KOPT-K1 (cell line): Measurements from ENCODE around the gene CORO1C.
"Not testable (repeated sequence)": the region's sequence is repeated elsewhere in the genome, so short reads cannot be mapped to it uniquely, and the experiment has no call there.

Experiments
- H3K27ac ChIP-seq: fragments of 200-600 bp; sonication (generic); 2 replicates; pipeline ENCODE4 v1.5.1; 2016; ENCODE audit warnings: antibody characterized with exemption, mild to moderate bottlenecking, low read depth, low read length; ENCODE audit not compliant: poor library complexity, severe bottlenecking
- H3K36me3 ChIP-seq: fragments of 200-600 bp; sonication (generic); 2 replicates; pipeline ENCODE4 v1.5.1; 2017; ENCODE audit warnings: antibody characterized with exemption, mild to moderate bottlenecking, low read length, moderate library complexity; ENCODE audit not compliant: insufficient read depth
- H3K9me3 ChIP-seq: fragments of 200-600 bp; sonication (generic); 2 replicates; pipeline ENCODE4 v1.5.1; 2017; ENCODE audit warnings: antibody characterized with exemption, low read length, mild to moderate bottlenecking; ENCODE audit not compliant: insufficient read depth, poor library complexity, severe bottlenecking

Gene CORO1C

GRCh38 chr12:108637222-108637971 is 93.9 kb downstream of the CORO1C start:
- Histone ChIP-seq H3K36me3 (no peaks in the 10 kb centered on the region), H3K9me3 (no peaks in the 10 kb centered on the region), H3K27ac (peak overlapping the region; percentile 99)

DNA sequence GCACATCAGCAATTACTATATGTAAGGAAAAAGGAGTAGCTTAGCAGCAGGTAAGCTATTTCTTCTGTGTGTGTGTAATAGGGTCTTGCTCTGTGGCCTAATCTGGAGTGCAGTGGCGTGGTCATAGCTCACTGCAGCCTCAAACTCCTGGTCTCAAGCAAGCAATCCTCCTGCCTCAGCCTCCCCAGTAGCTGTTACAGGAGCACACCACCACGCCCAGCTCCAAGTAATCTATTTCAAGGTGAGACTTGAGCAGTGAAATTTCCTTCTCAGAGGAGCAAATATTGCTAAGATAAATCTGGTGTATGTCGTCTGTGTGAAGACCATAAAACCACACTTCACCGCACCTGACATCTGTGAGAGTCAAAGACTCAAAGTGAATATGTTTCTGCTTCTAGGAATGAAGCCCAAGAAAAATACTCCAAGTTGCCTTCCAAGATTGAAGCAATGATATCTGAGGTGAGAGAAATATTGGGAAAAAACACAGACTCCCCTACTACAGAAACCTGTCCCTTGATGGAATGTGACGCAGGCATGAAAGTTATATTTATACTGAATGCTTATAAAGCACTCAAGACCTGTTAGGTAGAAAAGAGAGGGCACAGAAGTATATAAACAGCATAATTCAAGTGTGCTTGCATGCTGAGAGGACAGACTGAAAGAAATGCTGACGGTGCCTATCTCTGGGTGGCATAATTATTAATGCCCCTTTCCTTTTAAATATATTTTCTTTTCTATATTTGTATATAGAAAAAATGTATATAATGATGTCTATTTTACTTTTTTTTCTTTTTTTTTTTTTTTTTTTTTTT is 95.1 kb downstream of the CORO1C start:
- Histone ChIP-seq H3K9me3 (no peaks in the 10 kb centered on the region), H3K27ac (peak overlapping the region; percentile 99), H3K36me3 (no peaks in the 10 kb centered on the region)

DNA sequence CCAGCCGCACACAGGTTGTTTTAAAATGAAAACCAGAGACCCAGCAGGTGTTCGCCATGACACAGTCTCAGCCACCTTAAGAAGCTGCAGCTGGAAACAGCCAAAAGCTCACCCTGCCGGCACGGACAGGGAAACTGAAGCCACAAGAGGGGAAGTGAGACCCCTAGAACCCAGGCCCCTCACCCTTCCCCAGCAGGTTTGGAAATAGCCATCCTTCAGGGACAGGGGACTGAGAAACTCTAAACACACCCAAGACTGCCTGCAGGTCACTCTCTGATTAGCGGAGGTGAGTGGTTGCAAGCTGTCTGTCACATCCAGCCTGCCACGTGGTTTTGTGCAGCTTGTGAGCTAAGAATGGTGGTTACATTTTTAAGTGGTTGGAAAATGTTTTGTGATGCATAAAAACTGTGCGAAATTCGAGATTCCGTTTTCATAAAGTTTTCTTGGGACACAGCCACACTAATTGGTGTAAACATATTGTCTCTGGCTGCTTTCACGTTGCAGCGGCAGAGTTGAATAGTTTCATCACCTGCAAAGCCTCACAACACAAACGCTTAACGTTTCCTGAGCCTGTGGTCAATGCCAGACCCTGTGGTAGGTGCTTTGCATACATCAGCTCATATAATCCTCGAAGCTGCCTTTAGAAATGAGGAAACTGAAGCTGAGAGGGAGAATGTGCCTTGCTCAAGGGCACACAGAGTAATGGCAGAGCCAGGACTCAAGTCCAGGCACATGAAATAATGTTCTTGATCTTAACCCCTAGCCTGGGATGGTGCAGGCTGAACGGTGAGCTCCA is 95.9 kb downstream of the CORO1C start:
- no peaks in the 10 kb centered on the region for H3K9me3 ChIP-seq
- peak overlapping the region; percentile 99 for H3K27ac ChIP-seq
- H3K36me3 ChIP-seq: no peaks in the 10 kb centered on the region

DNA sequence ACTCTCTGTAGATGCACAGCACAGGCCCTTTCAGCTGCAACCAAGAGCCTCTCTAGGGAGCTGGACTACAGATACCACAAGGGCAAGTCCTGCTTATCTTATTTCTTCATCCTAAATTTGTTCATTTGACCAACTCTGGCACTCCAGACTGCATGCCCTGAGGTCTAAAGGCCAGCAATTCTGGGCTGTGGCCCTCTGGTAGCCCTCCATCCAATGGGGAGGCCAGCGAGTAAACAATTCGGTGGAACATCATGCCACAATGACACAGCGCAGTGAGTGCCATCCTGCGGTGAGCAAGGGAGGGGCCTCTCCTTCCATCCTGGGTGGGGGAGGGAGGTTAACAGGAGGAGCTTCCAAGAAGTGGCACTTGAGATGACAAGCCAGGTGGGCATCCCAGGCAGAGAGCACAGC is 97.0 kb downstream of the CORO1C start:
- peak overlapping the region; percentile 99 for H3K27ac ChIP-seq
- no peaks in the 10 kb centered on the region for H3K9me3 ChIP-seq
- H3K36me3 ChIP-seq: no peaks in the 10 kb centered on the region

- H3K36me3 ChIP-seq: no peaks in the 10 kb centered on the region
- H3K27ac ChIP-seq: peak within 1 kb of the TSS; percentile 99
Measured at GRCh38 chr12:108633534-108634248, 97.6 kb downstream of the CORO1C start, which contains the start of gene SELPLG. Gene SELPLG (minus strand): TSS chr12:108633894. CDS start chr12:108624307, 9,587 bp downstream.

GRCh38 chr12:108633081-108633533 is 98.2 kb downstream of the CORO1C start:
- Histone ChIP-seq H3K27ac (peak overlapping the region; percentile 99), H3K36me3 (no peaks in the 10 kb centered on the region), H3K9me3 (no peaks in the 10 kb centered on the region)

More at GRCh38 chr12:108633534-108634248, 97.6 kb downstream of the CORO1C start, which contains the start of gene SELPLG:
- H3K9me3 ChIP-seq: no peaks in the 10 kb centered on the region

DNA sequence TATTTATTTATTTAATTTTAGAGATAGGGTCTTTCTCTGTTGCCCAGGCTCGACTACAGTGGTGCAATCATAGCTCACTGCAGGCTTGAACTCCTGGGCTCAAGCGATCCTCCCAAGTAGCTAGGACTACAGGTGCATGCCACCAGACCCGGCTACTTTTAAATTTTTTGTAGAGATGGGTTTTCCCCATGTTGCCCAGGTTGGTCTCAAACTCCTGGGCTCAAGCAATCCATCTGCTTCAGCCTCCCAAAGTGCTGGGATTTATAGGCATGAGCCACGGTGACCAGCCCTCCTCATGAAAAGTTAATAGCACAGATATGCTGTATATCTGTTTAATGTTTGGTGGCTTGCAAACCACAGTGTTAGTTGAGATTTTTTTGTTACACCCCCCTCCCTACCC is 100.1 kb downstream of the CORO1C start:
- H3K36me3 ChIP-seq: peaks cover 15% of the 10 kb centered on the region
- H3K27ac ChIP-seq: peak overlapping the region; percentile 99
- H3K9me3 ChIP-seq: not testable (repeated sequence)

DNA sequence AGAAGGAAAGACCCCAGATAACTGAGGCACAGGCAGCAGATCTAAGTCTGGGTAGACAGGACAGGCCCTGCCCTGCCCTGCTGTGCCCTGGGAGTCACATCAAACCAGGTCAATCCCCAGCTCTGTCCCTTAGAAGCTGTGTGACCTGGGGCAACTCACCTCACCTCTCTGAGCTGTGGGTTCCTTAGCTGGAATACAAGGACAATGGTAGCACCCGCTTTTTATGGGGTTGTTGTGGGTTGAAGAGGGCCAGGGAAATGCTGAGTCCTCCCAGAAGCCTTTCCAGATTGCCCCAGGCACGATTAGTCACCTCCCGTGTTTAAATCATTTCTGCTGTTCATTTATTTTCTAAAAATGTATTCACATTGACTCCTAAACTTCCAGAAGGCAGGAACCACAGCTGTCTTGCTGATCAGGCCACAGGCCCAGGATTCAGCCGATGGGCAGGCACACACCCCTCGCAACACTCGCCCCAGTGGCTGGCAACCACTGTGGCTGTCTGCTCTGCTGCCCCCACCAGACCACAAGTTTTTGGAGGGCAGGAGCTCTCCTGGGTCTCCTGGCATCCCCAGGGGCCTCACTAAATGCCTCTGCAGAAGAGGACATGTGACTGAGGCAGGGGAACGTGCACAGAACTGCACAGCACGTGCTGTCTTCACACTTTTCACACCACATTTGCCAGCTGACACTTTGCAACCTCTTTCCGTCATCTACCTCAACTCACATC is 100.7 kb downstream of the CORO1C start:
- H3K9me3 ChIP-seq: no peaks in the 10 kb centered on the region
- peak overlapping the region; percentile 99 for H3K27ac ChIP-seq

GRCh38 chr12:108629824-108630476 is 101.4 kb downstream of the CORO1C start:
- H3K9me3 ChIP-seq: no peaks in the 10 kb centered on the region
- peaks cover 28% of the 10 kb centered on the region for H3K36me3 ChIP-seq
- H3K27ac ChIP-seq: peak overlapping the region; percentile 99

More for the DNA sequence above, 100.7 kb downstream of the CORO1C start:
- peaks cover 21% of the 10 kb centered on the region for H3K36me3 ChIP-seq

DNA sequence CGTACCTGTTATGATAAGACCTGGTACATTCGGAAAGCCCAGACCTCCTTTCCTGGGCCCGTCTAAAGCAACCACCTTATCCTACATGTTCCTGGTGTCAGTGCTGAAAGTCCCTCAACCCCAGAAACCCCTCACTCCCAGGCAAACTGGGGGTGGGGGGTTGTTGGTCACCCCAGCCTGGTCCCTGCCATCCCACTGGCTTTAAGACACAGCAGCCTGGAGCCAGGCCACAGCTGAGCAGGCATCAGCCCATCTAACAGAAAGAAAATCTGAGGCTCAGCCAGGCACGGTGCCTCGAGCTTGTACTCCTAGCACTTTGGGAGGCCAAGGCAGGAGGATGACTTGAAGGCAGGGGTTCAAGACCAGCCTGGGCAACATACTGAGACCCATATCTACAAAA is 102.2 kb downstream of the CORO1C start:
- Histone ChIP-seq H3K9me3 (no peaks in the 10 kb centered on the region), H3K36me3 (peaks cover 36% of the 10 kb centered on the region), H3K27ac (peak overlapping the region; percentile 99)

- Histone ChIP-seq H3K36me3 (peaks cover 54% of the 10 kb centered on the region), H3K9me3 (no peaks in the 10 kb centered on the region), H3K27ac (peak overlapping the region; percentile 99)
Measured at GRCh38 chr12:108627134-108627920, 104.0 kb downstream of the CORO1C start.

GRCh38 chr12:108625228-108625627 is 106.1 kb downstream of the CORO1C start:
- Histone ChIP-seq H3K36me3 (peaks cover 75% of the 10 kb centered on the region), H3K27ac (no peak overlapping the region), H3K9me3 (no peaks in the 10 kb centered on the region)

DNA sequence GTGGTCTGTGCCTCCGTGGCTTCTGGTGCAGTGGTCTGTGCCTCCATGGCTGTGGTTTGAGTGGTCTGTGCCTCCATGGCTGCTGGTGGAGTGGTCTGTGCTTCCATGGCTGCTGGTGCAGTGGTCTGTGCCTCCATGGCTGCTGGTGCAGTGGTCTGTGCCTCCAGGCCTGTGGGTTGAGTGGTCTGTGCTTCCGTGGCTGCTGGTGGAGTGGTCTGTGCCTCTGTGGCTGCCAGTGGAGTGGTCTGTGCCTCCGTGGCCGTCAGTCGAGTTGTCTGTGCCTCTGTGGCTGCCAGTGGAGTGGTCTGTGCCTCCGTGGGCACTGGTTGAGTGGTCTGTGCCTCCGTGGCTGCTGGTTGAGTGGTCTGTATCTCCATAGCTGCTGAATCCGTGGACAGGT is 107.7 kb downstream of the CORO1C start:
- H3K27ac ChIP-seq: no peak overlapping the region

More for the DNA sequence above, 107.7 kb downstream of the CORO1C start:
- Histone ChIP-seq H3K9me3 (no peaks in the 10 kb centered on the region), H3K36me3 (peaks cover 84% of the 10 kb centered on the region)
